ENCODE measurements around the gene KCNJ6. TPM values are rescaled to one million over a fixed set of nuclear protein-coding genes. Genes with fewer than 3 reads are reported as not detected.

Gene KCNJ6
- total RNA-seq, 1 experiment from 2014 or later = not detected

- TF ChIP-seq CTCF (conservative IDR thresholded peaks at IDR 0.05; ENCODE audit: low read depth, low read length) (no peak), EZH2 (IDR thresholded peaks at IDR 0.05; ENCODE audit: borderline replicate concordance, low read depth, low read length, poor library complexity, severe bottlenecking) (no peak)
- Histone ChIP-seq H3K9me3 (ENCODE audit: low read depth, low read length, poor library complexity, severe bottlenecking) (no peaks in the 10 kb centered on the region), H3K4me1 (ENCODE audit: insufficient read depth, low read length, poor library complexity, severe bottlenecking) (no peaks in the 10 kb centered on the region), H3K36me3 (ENCODE audit: insufficient read depth, low read length, poor library complexity, severe bottlenecking) (no peaks in the 10 kb centered on the region), H3K4me3 (ENCODE audit: low read depth, low read length, poor library complexity, severe bottlenecking) (no peak overlapping the region), H3K27me3 (replicated peaks; ENCODE audit: insufficient read depth, low read depth, low read length, poor library complexity) (peaks cover 30% of the 10 kb centered on the region), H3K27ac (ENCODE audit: low read depth, low read length, poor library complexity, severe bottlenecking) (no peak overlapping the region)
- BruUV-seq (replicated peaks) = no TSS peak
- DNase-seq (ENCODE audit: low spot score) = no peak
- ChIA-PET CTCF (no interaction called here), POLR2A (ENCODE audit: low non-redundant PET) (no interaction called here)
- intact Hi-C loops (cut with micrococcal nuclease; ENCODE audit: unreplicated experiment) = no loop called here
Observed at GRCh38 chr21:37860416-37860815, 55.8 kb downstream of the KCNJ6 start.

- ChIA-PET CTCF (no interaction called here), POLR2A (ENCODE audit: low non-redundant PET) (no interaction called here)
- no peak for DNase-seq (ENCODE audit: low spot score)
- BruUV-seq (replicated peaks) = no TSS peak
- no peak overlapping the region for H3K27ac ChIP-seq (ENCODE audit: low read depth, low read length, poor library complexity, severe bottlenecking)
- peaks cover 4% of the 10 kb centered on the region for H3K9me3 ChIP-seq (ENCODE audit: low read depth, low read length, poor library complexity, severe bottlenecking)
- no peak overlapping the region for H3K4me3 ChIP-seq (ENCODE audit: low read depth, low read length, poor library complexity, severe bottlenecking)
- H3K27me3 ChIP-seq (replicated peaks; ENCODE audit: insufficient read depth, low read depth, low read length, poor library complexity) = peaks cover 8% of the 10 kb centered on the region
- H3K4me1 ChIP-seq (ENCODE audit: insufficient read depth, low read length, poor library complexity, severe bottlenecking) = no peaks in the 10 kb centered on the region
- TF ChIP-seq EZH2 (IDR thresholded peaks at IDR 0.05; ENCODE audit: borderline replicate concordance, low read depth, low read length, poor library complexity, severe bottlenecking) = no peak
- no peak for TF ChIP-seq CTCF (conservative IDR thresholded peaks at IDR 0.05; ENCODE audit: low read depth, low read length)
- intact Hi-C loops (cut with micrococcal nuclease; ENCODE audit: unreplicated experiment) = no loop called here
- no peaks in the 10 kb centered on the region for H3K36me3 ChIP-seq (ENCODE audit: insufficient read depth, low read length, poor library complexity, severe bottlenecking)
Observed at GRCh38 chr21:37855647-37856625, 60.3 kb downstream of the KCNJ6 start.

GRCh38 chr21:37855271-37855646 lies 61.0 kb downstream of the KCNJ6 start:
- Histone ChIP-seq H3K27ac (ENCODE audit: low read depth, low read length, poor library complexity, severe bottlenecking) (no peak overlapping the region), H3K4me1 (ENCODE audit: insufficient read depth, low read length, poor library complexity, severe bottlenecking) (no peaks in the 10 kb centered on the region), H3K9me3 (ENCODE audit: low read depth, low read length, poor library complexity, severe bottlenecking) (peaks cover 4% of the 10 kb centered on the region), H3K4me3 (ENCODE audit: low read depth, low read length, poor library complexity, severe bottlenecking) (no peak overlapping the region), H3K36me3 (ENCODE audit: insufficient read depth, low read length, poor library complexity, severe bottlenecking) (no peaks in the 10 kb centered on the region), H3K27me3 (replicated peaks; ENCODE audit: insufficient read depth, low read depth, low read length, poor library complexity) (peaks cover 5% of the 10 kb centered on the region)
- CTCF ChIA-PET = no interaction called here
- POLR2A ChIA-PET (ENCODE audit: low non-redundant PET) = no interaction called here
- BruUV-seq (replicated peaks) = no TSS peak
- DNase-seq (ENCODE audit: low spot score) = no peak
- TF ChIP-seq CTCF (conservative IDR thresholded peaks at IDR 0.05; ENCODE audit: low read depth, low read length) = no peak
- no peak for TF ChIP-seq EZH2 (IDR thresholded peaks at IDR 0.05; ENCODE audit: borderline replicate concordance, low read depth, low read length, poor library complexity, severe bottlenecking)
- intact Hi-C loops (cut with micrococcal nuclease; ENCODE audit: unreplicated experiment) = no loop called here

Data from A673 (cell line).